ENCODE data around the gene MRPL42. TPM values are rescaled to one million over a fixed set of nuclear protein-coding genes. Genes with fewer than 3 reads are reported as not detected.

The MRPL42 gene
- polyA plus RNA-seq, 1 of the 3 experiments (the other 2 are of a cell fraction), result 39.5 TPM

DNA sequence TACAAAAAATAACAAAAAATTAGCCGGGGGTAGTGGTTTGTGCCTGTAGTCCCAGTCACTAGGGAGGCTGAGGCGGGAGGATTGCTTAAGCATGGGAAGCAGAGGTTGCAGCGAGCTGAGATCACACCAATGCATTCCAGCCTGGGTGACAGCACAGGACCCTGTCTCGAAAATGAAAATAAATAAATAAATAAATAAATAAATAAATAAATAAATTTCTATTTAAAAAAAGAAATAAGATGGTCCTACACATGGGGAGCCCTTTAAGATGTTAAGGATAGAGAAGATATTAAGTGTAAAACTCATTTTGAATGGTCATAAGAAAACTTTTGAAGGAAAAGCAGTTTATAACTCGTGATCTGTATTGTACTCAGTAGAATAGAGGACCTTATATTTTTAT, 8.2 kb upstream of the MRPL42 start:
- ChIA-PET CTCF (interaction anchor here (0.6 kb wide), 1 partner anchor 529 kb away, joined by 4 read pairs; no protein-coding TSS in a partner anchor), POLR2A (no interaction called here)
- no peak for DNase-seq
- H3F3A ChIP-seq (replicated peaks; ENCODE audit: insufficient read depth), result no peaks in the 10 kb centered on the region
- H3K36me3 ChIP-seq (replicated peaks in 1 of 2; ENCODE audit: control insufficient read depth in 1 of 2, insufficient read depth in 2 of 2, low read length in 1 of 2), result no peaks in the 10 kb centered on the region
- no peak for TF ChIP-seq MEF2A (IDR thresholded peaks at IDR 0.05; ENCODE audit: borderline replicate concordance, low read depth)
- no peak for TF ChIP-seq SMC3 (IDR thresholded peaks at IDR 0.05; ENCODE audit: low read depth, low read length)
- no peak for TF ChIP-seq RCOR1 (IDR thresholded peaks at IDR 0.05; ENCODE audit: low read length)
- TF ChIP-seq FOXM1 (IDR thresholded peaks at IDR 0.05; ENCODE audit: low read depth), result no peak
- TF ChIP-seq ELF1 (IDR thresholded peaks at IDR 0.05), result no peak
- no peak for TF ChIP-seq SIN3A (IDR thresholded peaks at IDR 0.05; ENCODE audit: borderline replicate concordance, low read depth, low read length)
- TF ChIP-seq NFIC (IDR thresholded peaks at IDR 0.05; ENCODE audit: borderline replicate concordance), result no peak
- TF ChIP-seq, protein P1, sequence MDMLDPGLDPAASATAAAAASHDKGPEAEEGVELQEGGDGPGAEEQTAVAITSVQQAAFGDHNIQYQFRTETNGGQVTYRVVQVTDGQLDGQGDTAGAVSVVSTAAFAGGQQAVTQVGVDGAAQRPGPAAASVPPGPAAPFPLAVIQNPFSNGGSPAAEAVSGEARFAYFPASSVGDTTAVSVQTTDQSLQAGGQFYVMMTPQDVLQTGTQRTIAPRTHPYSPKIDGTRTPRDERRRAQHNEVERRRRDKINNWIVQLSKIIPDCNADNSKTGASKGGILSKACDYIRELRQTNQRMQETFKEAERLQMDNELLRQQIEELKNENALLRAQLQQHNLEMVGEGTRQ (IDR thresholded peaks at IDR 0.05; ENCODE audit: borderline replicate concordance, low read depth, low read length), result no peak
- TF ChIP-seq MXI1 (IDR thresholded peaks at IDR 0.05; ENCODE audit: low read depth, low read length), result no peak
- no peak for TF ChIP-seq RXRA (IDR thresholded peaks at IDR 0.05; ENCODE audit: borderline replicate concordance, low read depth)
- TF ChIP-seq NRF1 (IDR thresholded peaks at IDR 0.05; ENCODE audit: low read depth, low read length), result no peak
- TF ChIP-seq GATA2 (CRISPR knock-in tag; IDR thresholded peaks at IDR 0.05), result no peak
- TF ChIP-seq, protein P2, sequence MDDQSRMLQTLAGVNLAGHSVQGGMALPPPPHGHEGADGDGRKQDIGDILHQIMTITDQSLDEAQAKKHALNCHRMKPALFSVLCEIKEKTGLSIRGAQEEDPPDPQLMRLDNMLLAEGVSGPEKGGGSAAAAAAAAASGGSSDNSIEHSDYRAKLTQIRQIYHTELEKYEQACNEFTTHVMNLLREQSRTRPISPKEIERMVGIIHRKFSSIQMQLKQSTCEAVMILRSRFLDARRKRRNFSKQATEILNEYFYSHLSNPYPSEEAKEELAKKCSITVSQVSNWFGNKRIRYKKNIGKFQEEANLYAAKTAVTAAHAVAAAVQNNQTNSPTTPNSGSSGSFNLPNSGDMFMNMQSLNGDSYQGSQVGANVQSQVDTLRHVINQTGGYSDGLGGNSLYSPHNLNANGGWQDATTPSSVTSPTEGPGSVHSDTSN (IDR thresholded peaks at IDR 0.05), result no peak
- H3K4me2 ChIP-seq, result no peak overlapping the region
- no peak overlapping the region for H3K9ac ChIP-seq
- WGBS (ENCODE audit: low lambda C conversion rate), result 83% methylated on average over 5 of the region's 5 CpGs
- H3K9me2 ChIP-seq, result no peaks in the 10 kb centered on the region
- no peaks in the 10 kb centered on the region for H3K9me3 ChIP-seq
- H2AFZ ChIP-seq (ENCODE audit: low read depth), result no peak overlapping the region
- H3K4me3 ChIP-seq (ENCODE audit: low read depth in 2 of 2, low read length in 1 of 2), result no peak overlapping the region
- H3K4me1 ChIP-seq (ENCODE audit: control insufficient read depth in 1 of 2, insufficient read depth in 2 of 2, low read depth in 1 of 2, low read length in 1 of 2), result no peaks in the 10 kb centered on the region
- no peak overlapping the region for H3K27ac ChIP-seq (ENCODE audit: low read depth in 2 of 2, low read length in 1 of 2)
- H4K20me1 ChIP-seq (ENCODE audit: insufficient read depth), result no peaks in the 10 kb centered on the region
- H3K79me2 ChIP-seq (ENCODE audit: insufficient read depth), result no peaks in the 10 kb centered on the region
- H3K27me3 ChIP-seq (ENCODE audit: insufficient read depth), result no peaks in the 10 kb centered on the region

DNA sequence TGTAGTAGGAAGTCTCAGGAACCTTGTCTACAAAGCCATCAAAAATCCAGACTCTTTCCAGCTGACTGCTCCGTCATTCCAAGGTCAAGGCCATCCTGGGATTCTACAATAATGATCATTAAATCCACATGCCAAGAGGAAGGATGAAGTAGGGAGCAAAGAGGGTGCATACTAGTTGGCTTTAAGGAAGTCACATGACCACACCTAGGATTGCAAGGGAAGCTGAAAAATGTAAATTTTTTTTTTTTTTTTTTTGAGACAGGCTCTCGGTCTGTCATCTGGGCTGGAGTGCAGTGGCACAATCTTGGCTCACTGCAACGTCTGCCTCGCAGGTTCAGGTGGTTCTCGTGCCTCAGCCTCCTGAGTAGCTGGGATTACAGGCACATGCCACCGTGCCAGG, 7.3 kb upstream of the MRPL42 start:
- Histone ChIP-seq H3K4me1 (ENCODE audit: control insufficient read depth in 1 of 2, insufficient read depth in 2 of 2, low read depth in 1 of 2, low read length in 1 of 2) (no peaks in the 10 kb centered on the region), H3F3A (replicated peaks; ENCODE audit: insufficient read depth) (no peaks in the 10 kb centered on the region), H3K4me3 (ENCODE audit: low read depth in 2 of 2, low read length in 1 of 2) (no peak overlapping the region), H3K4me2 (no peak overlapping the region), H4K20me1 (ENCODE audit: insufficient read depth) (no peaks in the 10 kb centered on the region), H3K79me2 (ENCODE audit: insufficient read depth) (no peaks in the 10 kb centered on the region), H3K9ac (no peak overlapping the region), H3K27me3 (ENCODE audit: insufficient read depth) (no peaks in the 10 kb centered on the region), H3K27ac (ENCODE audit: low read depth in 2 of 2, low read length in 1 of 2) (no peak overlapping the region), H3K36me3 (replicated peaks in 1 of 2; ENCODE audit: control insufficient read depth in 1 of 2, insufficient read depth in 2 of 2, low read length in 1 of 2) (no peaks in the 10 kb centered on the region), H3K9me3 (no peaks in the 10 kb centered on the region), H2AFZ (ENCODE audit: low read depth) (no peak overlapping the region), H3K9me2 (no peaks in the 10 kb centered on the region)
- WGBS (ENCODE audit: low lambda C conversion rate), result 73% methylated on average over 6 of the region's 6 CpGs
- ChIA-PET POLR2A (no interaction called here), CTCF (interaction anchor here (0.6 to 0.9 kb wide), 2 partner anchors 36 to 634 kb away, joined by 3 read pairs; no protein-coding TSS in a partner anchor)
- DNase-seq, result no peak
- no peak for TF ChIP-seq EP300 (IDR thresholded peaks at IDR 0.05; ENCODE audit: borderline replicate concordance in 1 of 2, low read depth in 1 of 2, low read length in 1 of 2)
- no peak for TF ChIP-seq CHD2 (IDR thresholded peaks at IDR 0.05; ENCODE audit: low read length, partially characterized antibody)
- TF ChIP-seq JUND (IDR thresholded peaks at IDR 0.05), result no peak
- TF ChIP-seq, protein P3, sequence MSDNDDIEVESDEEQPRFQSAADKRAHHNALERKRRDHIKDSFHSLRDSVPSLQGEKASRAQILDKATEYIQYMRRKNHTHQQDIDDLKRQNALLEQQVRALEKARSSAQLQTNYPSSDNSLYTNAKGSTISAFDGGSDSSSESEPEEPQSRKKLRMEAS (IDR thresholded peaks at IDR 0.05; ENCODE audit: low read depth), result no peak
- TF ChIP-seq, protein P4, sequence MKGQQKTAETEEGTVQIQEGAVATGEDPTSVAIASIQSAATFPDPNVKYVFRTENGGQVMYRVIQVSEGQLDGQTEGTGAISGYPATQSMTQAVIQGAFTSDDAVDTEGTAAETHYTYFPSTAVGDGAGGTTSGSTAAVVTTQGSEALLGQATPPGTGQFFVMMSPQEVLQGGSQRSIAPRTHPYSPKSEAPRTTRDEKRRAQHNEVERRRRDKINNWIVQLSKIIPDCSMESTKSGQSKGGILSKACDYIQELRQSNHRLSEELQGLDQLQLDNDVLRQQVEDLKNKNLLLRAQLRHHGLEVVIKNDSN (IDR thresholded peaks at IDR 0.05; ENCODE audit: borderline replicate concordance, low read depth), result 0 out of 2 replicates have a peak, but pooled peaks have one; percentile 8
- TF ChIP-seq GATA2 (CRISPR knock-in tag; IDR thresholded peaks at IDR 0.05), result no peak
- no peak for TF ChIP-seq YY1 (IDR thresholded peaks at IDR 0.05; ENCODE audit: low read depth)

Data from SK-N-SH (cell line).